ENCODE data around the gene B3GLCT.

- TF ChIP-seq GATA2 (IDR thresholded peaks at IDR 0.05; ENCODE audit: low read depth, low read length) (no peak), GATA3 (IDR thresholded peaks at IDR 0.05; ENCODE audit: low read depth, low read length) (no peak)
Observed at GRCh38 chr13:31349156-31349555, 149.4 kb downstream of the B3GLCT start.

Measured in SH-SY5Y (cell line).